Upper lobe of left lung (tissue), 6 donors: ENCODE data around the gene NCF4. TPM values are rescaled to one million over a fixed set of nuclear protein-coding genes. Genes with fewer than 3 reads are reported as not detected.

ENCODE experiments used
- ATAC-seq, 2 donors: fragments of 200-7000 bp; cut with Tn5 transposase; one replicate each; pipeline ENCODE4 v1.9.1; 2022; ENCODE audit warnings: mild to moderate bottlenecking in 2 of 2, moderate library complexity in 2 of 2; ENCODE audit not compliant: low FRiP score in 2 of 2
- DNase-seq, 2 donors: peaks; one replicate each; pipeline ENCODE4 v3.0.0-alpha.2; 2019 to 2020
- H3K27ac ChIP-seq, 4 donors: fragments of 200-600 bp; sonication (generic); one replicate each; pipeline ENCODE4 v1.5.1; 2016 to 2019
- H3K27me3 ChIP-seq, 4 donors: fragments of 200-600 bp; sonication (generic); one replicate each; pipeline ENCODE4 v1.5.1; 2017 to 2019
- H3K36me3 ChIP-seq, 4 donors: fragments of 200-600 bp; sonication (generic); one replicate each; pipeline ENCODE4 v1.5.1; 2016 to 2019
- H3K4me1 ChIP-seq, 4 donors: fragments of 200-600 bp; sonication (generic); one replicate each; pipeline ENCODE4 v1.5.1; 2018 to 2019
- H3K4me3 ChIP-seq, 4 donors: fragments of 200-600 bp; sonication (generic); one replicate each; pipeline ENCODE4 v1.5.1; 2017 to 2019; ENCODE audit warnings: mild to moderate bottlenecking in 2 of 4, moderate library complexity in 1 of 4
- H3K9me3 ChIP-seq, 4 donors: fragments of 200-600 bp; sonication (generic); one replicate each; pipeline ENCODE4 v1.5.1; 2018 to 2019
- EP300 ChIP-seq, 4 donors: sonication (generic); formaldehyde crosslinking; IDR thresholded peaks; one replicate each; pipeline ENCODE4 v1.5.1; 2017; ENCODE audit warnings: antibody characterized with exemption in 4 of 4, control low read depth in 2 of 4
- POLR2A ChIP-seq, 4 donors: fragments of 450-650 bp; IDR thresholded peaks; one replicate each; pipeline ENCODE4 v1.5.1; 2016 to 2017; ENCODE audit warnings: antibody characterized with exemption in 4 of 4, mild to moderate bottlenecking in 2 of 4
- POLR2AphosphoS5 ChIP-seq, 2 donors: sonication (generic); formaldehyde crosslinking; IDR thresholded peaks; one replicate each; pipeline ENCODE4 v1.5.1; 2017; ENCODE audit warnings: antibody characterized with exemption in 2 of 2
- WGBS, 2 donors: methylation state at CpG; one replicate each; pipeline ENCODE4 v1.1.5; 2017 to 2018; 5-methylcytosine and 5-hydroxymethylcytosine counted together
- total RNA-seq, 6 donors: library from RNA; depleted of rRNA in 4 of 6; stranded (reverse); fragments of >200 nt in 4 of 6; gene quantifications; one replicate each; pipeline versions ENCODE4 v1.1.0 to v1.2.1, GENCODE V29; 2016 to 2021
- TF ChIP-seq, protein P1 (sequence below), 6 experiments: fragments of 450-650 bp in 4 of 6; fragments of 200-600 bp in 2 of 6; sonication (generic) in 2 of 6; IDR thresholded peaks; one replicate each; pipeline ENCODE4 v1.5.1; 2016 to 2019; ENCODE audit warnings: antibody characterized with exemption in 6 of 6
- donor health status: DM: no; HTN: no; CAD: no; lungs with moderate emphysema.
- donor health status: DM: no; HTN: yes; CAD: no; lungs with severe emphysema.

The NCF4 gene
- total RNA-seq, 6 donors from 2014 or later, result 28.2 to 72.5 (median 54.3) TPM

DNA sequence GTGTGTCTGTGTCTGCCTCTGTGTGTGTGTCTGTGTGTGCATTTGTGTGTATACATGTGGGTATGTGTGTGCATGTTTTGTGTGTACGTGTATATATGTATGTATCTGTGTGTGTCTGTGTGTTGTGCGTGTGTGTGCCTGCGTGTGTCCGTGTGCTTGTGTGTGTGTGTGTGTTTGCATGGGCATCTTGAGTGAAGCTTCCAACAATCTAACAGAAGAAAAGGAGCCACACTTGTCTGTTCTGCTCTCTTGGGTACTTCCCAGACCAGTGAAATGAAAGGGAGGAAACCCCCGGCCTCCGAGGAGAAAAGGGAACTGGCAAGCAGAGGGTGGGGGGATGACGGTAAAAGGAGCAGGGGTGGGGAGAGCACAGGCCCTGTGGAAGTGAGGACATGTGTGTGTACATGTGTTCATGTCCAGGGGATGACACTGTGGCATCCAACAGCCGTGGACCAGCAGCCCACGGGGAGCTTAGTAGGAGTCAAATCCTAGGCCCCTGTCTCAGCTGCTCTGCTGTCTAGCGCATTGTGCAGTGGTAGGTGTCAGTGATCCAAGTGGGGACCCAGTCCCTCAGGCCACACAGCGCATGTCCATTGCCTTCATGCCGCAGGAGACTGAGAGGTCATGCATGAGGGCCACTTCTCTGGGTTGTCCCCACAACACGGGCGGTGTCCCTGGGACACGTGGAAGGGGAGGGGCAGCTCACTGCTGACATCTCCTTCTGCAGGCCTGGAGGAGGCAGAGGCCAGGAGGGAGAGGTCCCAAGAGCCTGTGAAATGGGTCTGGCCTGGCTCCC is 60.7 kb downstream of the NCF4 start:
- no peak overlapping the region for H3K4me3 ChIP-seq
- peaks cover 4 to 15% (median 13%) of the 10 kb centered on the region in 4 donors for H3K4me1 ChIP-seq
- no peaks in the 10 kb centered on the region for H3K27me3 ChIP-seq
- TF ChIP-seq POLR2AphosphoS5 (IDR thresholded peaks at IDR 0.05), result no peak
- H3K9me3 ChIP-seq, result no peaks in the 10 kb centered on the region
- ATAC-seq, result peak; percentile 59 to 60
- H3K36me3 ChIP-seq, result peaks cover 0 to 22% (median 7%) of the 10 kb centered on the region in 4 donors
- 58 to 63% methylated on average over 12 to 13 of the region's 15 CpGs for WGBS, 2 donors
- DNase-seq, result peak in 1 of 2 donors; percentile 63
- H3K27ac ChIP-seq, result peak overlapping the region; percentile 7 to 66 (median 14)

DNA sequence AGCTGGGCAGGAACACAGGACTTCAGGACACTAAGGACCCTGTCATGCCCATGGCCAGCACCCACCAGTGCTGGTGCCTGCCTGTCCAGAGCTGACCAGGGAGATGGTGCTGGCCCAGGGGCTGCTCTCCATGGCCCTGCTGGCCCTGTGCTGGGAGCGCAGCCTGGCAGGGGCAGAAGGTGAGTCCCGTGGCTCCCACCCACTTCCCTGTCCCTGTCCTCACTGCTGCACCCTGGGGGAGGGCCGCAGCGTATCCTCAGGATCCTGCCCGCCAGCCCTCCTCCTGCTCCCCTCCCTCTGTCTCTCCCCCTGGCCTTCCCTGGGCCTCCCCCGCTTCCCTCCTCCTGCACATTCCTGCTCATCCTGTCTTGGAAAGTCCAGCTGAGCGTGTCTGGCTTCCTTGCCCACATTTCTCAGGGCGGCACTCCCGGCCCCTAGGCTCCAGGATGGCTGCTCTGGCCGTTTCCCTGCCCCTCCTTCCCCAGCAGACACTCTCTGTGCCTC is 61.4 kb downstream of the NCF4 start:
- H3K4me1 ChIP-seq, result peaks cover 4 to 15% (median 13%) of the 10 kb centered on the region in 4 donors
- peak in 1 of 2 donors; percentile 43 for DNase-seq
- no peaks in the 10 kb centered on the region for H3K27me3 ChIP-seq
- no peaks in the 10 kb centered on the region for H3K9me3 ChIP-seq
- H3K4me3 ChIP-seq, result no peak overlapping the region
- ATAC-seq, result peak; percentile 5 to 20
- H3K27ac ChIP-seq, result peak overlapping the region in 3 of 4 donors; percentile 7 to 66 (median 19)
- WGBS, 2 donors, result 51 to 55% methylated on average over 8 of the region's 10 CpGs
- TF ChIP-seq POLR2AphosphoS5 (IDR thresholded peaks at IDR 0.05), result no peak
- TF ChIP-seq POLR2A (IDR thresholded peaks at IDR 0.05), result no peak
- TF ChIP-seq, protein P1, sequence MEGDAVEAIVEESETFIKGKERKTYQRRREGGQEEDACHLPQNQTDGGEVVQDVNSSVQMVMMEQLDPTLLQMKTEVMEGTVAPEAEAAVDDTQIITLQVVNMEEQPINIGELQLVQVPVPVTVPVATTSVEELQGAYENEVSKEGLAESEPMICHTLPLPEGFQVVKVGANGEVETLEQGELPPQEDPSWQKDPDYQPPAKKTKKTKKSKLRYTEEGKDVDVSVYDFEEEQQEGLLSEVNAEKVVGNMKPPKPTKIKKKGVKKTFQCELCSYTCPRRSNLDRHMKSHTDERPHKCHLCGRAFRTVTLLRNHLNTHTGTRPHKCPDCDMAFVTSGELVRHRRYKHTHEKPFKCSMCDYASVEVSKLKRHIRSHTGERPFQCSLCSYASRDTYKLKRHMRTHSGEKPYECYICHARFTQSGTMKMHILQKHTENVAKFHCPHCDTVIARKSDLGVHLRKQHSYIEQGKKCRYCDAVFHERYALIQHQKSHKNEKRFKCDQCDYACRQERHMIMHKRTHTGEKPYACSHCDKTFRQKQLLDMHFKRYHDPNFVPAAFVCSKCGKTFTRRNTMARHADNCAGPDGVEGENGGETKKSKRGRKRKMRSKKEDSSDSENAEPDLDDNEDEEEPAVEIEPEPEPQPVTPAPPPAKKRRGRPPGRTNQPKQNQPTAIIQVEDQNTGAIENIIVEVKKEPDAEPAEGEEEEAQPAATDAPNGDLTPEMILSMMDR (IDR thresholded peaks at IDR 0.05), result no peak
- TF ChIP-seq EP300 (IDR thresholded peaks at IDR 0.05), result no peak
- peaks cover 0 to 24% (median 7%) of the 10 kb centered on the region in 4 donors for H3K36me3 ChIP-seq

DNA sequence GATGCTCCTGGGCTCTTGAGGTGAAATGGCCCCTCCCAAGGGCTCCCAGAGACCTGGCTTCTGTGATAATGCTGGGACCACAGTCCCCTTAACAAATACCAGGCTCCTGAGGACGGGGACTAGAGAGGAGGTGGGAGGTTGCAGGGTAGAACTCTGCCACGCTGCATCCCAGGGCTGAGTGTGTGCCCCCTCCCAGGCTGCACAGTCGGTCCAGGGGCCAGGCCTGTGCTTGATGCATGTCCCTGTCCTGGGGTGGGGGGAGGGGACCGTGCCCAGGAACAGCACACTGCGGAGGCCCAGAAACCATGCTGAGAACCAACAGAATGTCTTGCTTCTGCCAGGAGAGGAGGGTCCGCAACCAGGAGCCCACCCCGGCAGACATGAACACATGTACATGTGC is 61.9 kb downstream of the NCF4 start:
- peak overlapping the region in 1 of 4 donors; percentile 66 for H3K27ac ChIP-seq
- DNase-seq (no peak), ATAC-seq (no peak)
- peaks cover 0 to 25% (median 7%) of the 10 kb centered on the region in 4 donors for H3K36me3 ChIP-seq
- 76 to 89% methylated on average over 3 to 7 of the region's 7 CpGs for WGBS, 2 donors
- H3K4me3 ChIP-seq, result no peak overlapping the region
- peaks cover 4 to 15% (median 13%) of the 10 kb centered on the region in 4 donors for H3K4me1 ChIP-seq
- no peaks in the 10 kb centered on the region for H3K9me3 ChIP-seq
- TF ChIP-seq POLR2AphosphoS5 (IDR thresholded peaks at IDR 0.05) (no peak), POLR2A (IDR thresholded peaks at IDR 0.05) (no peak), EP300 (IDR thresholded peaks at IDR 0.05) (no peak)
- TF ChIP-seq, protein P1 (IDR thresholded peaks at IDR 0.05), result no peak
- no peaks in the 10 kb centered on the region for H3K27me3 ChIP-seq

DNA sequence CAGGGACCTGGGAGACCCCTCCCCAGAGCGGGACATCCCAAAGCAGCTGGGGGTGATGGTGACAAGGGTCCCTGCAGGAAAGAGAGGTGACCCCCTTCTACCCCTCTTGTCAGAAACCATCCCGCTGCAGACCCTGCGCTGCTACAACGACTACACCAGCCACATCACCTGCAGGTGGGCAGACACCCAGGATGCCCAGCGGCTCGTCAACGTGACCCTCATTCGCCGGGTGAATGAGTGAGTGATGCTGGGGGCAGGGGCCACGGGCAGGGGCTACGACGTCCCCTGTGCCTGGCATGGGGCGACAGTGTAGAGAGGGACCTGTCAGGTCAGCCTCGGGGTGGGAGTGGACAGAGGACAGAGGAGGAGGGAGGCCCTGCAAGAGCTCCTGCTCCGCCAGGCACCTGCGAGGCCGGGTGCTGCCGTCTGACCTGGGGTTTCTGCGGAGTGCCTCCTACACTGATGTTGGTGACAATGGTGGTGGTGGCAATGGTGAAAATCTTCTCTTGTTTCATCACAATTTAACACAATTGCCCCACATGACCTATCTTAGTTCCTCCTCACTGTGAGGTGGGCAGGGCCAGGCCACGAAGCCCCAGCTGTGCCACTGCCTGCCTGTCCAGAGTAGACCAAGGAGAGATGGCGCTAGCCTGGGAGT is 62.5 kb downstream of the NCF4 start:
- no peak overlapping the region for H3K4me3 ChIP-seq
- WGBS, 2 donors, result 81 to 88% methylated on average over 13 to 21 of the region's 21 CpGs
- peaks cover 0 to 25% (median 7%) of the 10 kb centered on the region in 4 donors for H3K36me3 ChIP-seq
- ATAC-seq (no peak), DNase-seq (peak in 1 of 2 donors; percentile 60)
- peaks cover 4 to 15% (median 13%) of the 10 kb centered on the region in 4 donors for H3K4me1 ChIP-seq
- no peak overlapping the region for H3K27ac ChIP-seq
- H3K9me3 ChIP-seq, result no peaks in the 10 kb centered on the region
- TF ChIP-seq, protein P1 (IDR thresholded peaks at IDR 0.05), result no peak
- no peak for TF ChIP-seq POLR2AphosphoS5 (IDR thresholded peaks at IDR 0.05)
- no peak for TF ChIP-seq POLR2A (IDR thresholded peaks at IDR 0.05)
- TF ChIP-seq EP300 (IDR thresholded peaks at IDR 0.05), result no peak
- no peaks in the 10 kb centered on the region for H3K27me3 ChIP-seq

DNA sequence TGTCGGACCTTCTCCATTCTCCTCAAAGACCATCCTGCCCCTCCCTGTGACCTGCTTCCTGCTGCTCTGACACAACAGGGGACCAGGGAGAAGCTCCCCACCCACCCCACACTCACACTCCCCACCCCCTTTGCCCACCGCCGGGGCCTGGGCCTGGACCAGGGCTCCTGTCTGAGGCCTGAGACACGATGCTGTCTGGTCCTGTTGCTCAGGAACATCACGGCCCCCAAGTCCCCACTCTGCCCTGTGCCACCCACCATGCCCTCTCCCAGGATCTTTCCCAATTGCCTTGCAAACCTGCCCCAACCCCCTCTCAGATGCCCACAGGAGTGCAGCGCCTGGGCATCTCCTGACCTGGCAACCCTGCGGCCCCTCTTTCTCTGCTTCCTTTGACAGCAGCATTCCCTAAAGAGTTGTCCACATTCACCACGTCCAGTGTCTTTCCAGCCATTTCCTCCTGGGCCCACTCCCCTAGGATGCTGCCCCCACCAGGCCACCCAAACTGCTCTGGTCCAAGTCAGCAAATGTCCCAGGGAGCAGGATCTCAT is 63.4 kb downstream of the NCF4 start:
- Histone ChIP-seq H3K27me3 (no peaks in the 10 kb centered on the region), H3K4me1 (peaks cover 4 to 15% (median 13%) of the 10 kb centered on the region in 4 donors), H3K9me3 (no peaks in the 10 kb centered on the region), H3K27ac (no peak overlapping the region), H3K36me3 (peaks cover 0 to 28% (median 7%) of the 10 kb centered on the region in 4 donors), H3K4me3 (no peak overlapping the region)
- ATAC-seq, result no peak
- TF ChIP-seq POLR2AphosphoS5 (IDR thresholded peaks at IDR 0.05) (no peak), POLR2A (IDR thresholded peaks at IDR 0.05) (no peak), EP300 (IDR thresholded peaks at IDR 0.05) (no peak)
- TF ChIP-seq, protein P1 (IDR thresholded peaks at IDR 0.05), result no peak
- DNase-seq, result no peak
- WGBS, 2 donors, result 85 to 89% methylated on average over 7 to 8 of the region's 8 CpGs
